ENCODE results near the gene SLC44A3. TPM values are rescaled to one million over a fixed set of nuclear protein-coding genes. Genes with fewer than 3 reads are reported as not detected.
A peak's percentile ranks its signal among the peaks of the same experiment; 100 is the strongest.

Gene SLC44A3, protein sequence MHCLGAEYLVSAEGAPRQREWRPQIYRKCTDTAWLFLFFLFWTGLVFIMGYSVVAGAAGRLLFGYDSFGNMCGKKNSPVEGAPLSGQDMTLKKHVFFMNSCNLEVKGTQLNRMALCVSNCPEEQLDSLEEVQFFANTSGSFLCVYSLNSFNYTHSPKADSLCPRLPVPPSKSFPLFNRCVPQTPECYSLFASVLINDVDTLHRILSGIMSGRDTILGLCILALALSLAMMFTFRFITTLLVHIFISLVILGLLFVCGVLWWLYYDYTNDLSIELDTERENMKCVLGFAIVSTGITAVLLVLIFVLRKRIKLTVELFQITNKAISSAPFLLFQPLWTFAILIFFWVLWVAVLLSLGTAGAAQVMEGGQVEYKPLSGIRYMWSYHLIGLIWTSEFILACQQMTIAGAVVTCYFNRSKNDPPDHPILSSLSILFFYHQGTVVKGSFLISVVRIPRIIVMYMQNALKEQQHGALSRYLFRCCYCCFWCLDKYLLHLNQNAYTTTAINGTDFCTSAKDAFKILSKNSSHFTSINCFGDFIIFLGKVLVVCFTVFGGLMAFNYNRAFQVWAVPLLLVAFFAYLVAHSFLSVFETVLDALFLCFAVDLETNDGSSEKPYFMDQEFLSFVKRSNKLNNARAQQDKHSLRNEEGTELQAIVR
- total RNA-seq: 1 to 10 TPM in 1 of 5 experiments, under 1 TPM in 1, not detected in 3; 0.24 to 1.0 TPM
- not detected for polyA plus RNA-seq
- total RNA-seq: not detected

DNA sequence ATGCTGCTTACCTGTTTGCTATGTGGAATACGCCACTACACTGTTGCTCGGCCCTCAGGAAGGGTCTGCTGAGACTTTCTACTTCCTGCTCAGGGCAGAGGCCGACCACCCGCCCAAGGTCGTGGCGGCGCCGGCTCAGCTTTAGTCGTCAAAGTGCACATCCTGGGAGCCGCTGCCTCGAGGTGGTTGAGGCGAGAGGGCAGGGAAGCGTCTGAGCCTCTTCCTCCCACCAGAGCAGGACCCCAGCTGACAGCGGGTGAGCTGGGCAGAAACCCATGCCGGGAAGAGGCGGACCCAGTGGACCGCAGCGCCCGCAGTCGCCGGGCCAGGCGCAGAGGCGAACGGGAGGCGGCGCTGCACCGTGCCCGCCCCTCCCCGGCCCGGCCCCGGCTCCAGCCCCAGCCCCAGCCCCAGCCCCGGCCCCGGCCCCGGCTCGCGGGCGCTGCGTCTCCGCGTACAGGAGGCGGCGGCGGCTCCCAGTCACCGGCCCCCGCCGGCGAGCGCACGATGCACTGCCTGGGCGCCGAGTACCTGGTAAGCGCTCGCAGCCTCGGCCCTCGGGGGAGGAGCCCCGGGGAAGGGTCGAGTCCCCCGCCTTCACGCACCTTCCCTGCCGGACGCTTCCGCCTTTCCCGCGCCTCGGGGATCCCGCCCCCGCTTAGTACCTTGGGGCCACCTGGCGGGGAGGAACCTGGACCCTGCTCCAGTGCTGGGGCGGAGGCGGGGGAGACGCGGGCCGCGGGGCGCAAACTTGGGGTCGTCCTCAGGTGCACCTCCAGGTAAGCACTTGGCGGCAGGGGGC, at the start of gene SLC44A3:
SLC44A3 (plus strand) TSS at position 413 of the 802 bp plus-strand sequence; CDS start at position 508, 95 bp downstream.
- H3K27me3 Mint-ChIP-seq: peaks cover 44 to 74% (median 67%) of the 10 kb centered on the region in 5 donors
- no peaks in the 10 kb centered on the region for H3K4me1 ChIP-seq (ENCODE audit: control insufficient read depth in 2 of 2, insufficient read depth in 2 of 2, low read length in 2 of 2)

GRCh38 chr1:94772230-94772641, 47.9 kb upstream of the SLC44A3 start:
- peaks cover 0 to 3% (median 0%) of the 10 kb centered on the region in 11 donors for H3K9me3 Mint-ChIP-seq
- H3K9me3 ChIP-seq (ENCODE audit: control insufficient read depth in 2 of 3, low read length in 3 of 3): no peaks in the 10 kb centered on the region
- peaks cover 0 to 5% (median 0%) of the 10 kb centered on the region in 5 donors for H3K27me3 Mint-ChIP-seq
- H3K27me3 ChIP-seq (ENCODE audit: control insufficient read depth in 2 of 2, insufficient read depth in 2 of 2, low read length in 2 of 2): no peaks in the 10 kb centered on the region
- intact Hi-C loops (cut with micrococcal nuclease): no loop called here
- H3K4me1 Mint-ChIP-seq: peaks cover 0 to 2% (median 0%) of the 10 kb centered on the region in 7 donors
- no peak overlapping the region for H3K4me3 ChIP-seq (ENCODE audit: low read length)
- ATAC-seq (no peak), DNase-seq (no peak)
- H3K4me1 ChIP-seq (ENCODE audit: control insufficient read depth in 2 of 2, insufficient read depth in 2 of 2, low read length in 2 of 2): no peaks in the 10 kb centered on the region
- H3K4me3 Mint-ChIP-seq: no peak overlapping the region
- H3K27ac Mint-ChIP-seq: no peak overlapping the region
- H3K36me3 ChIP-seq (ENCODE audit: control insufficient read depth in 2 of 3, insufficient read depth in 3 of 3, low read length in 3 of 3): no peaks in the 10 kb centered on the region
- no peaks in the 10 kb centered on the region for H3K36me3 Mint-ChIP-seq
- H3K27ac ChIP-seq (ENCODE audit: low read depth, low read length): no peak overlapping the region
- POLR2A ChIA-PET: no interaction called here
- CTCF ChIA-PET: no interaction called here

More for the DNA sequence above, at the start of gene SLC44A3:
- intact Hi-C loops (cut with micrococcal nuclease): no loop called here
- H3K36me3 Mint-ChIP-seq: no peaks in the 10 kb centered on the region
- POLR2A ChIA-PET: no interaction called here
- H3K9me3 Mint-ChIP-seq: peaks cover 0 to 12% (median 1%) of the 10 kb centered on the region in 11 donors
- no peak within 1 kb of the TSS for H3K27ac ChIP-seq (ENCODE audit: low read depth, low read length)
- H3K4me1 Mint-ChIP-seq: peaks cover 0 to 9% (median 0%) of the 10 kb centered on the region in 7 donors
- no peak within 1 kb of the TSS for H3K27ac Mint-ChIP-seq
- CTCF ChIA-PET: no interaction called here
- H3K9me3 ChIP-seq (ENCODE audit: control insufficient read depth in 2 of 3, low read length in 3 of 3): no peaks in the 10 kb centered on the region
- peaks cover 3 to 5% of the 10 kb centered on the region in 2 donors for H3K27me3 ChIP-seq (ENCODE audit: control insufficient read depth in 2 of 2, insufficient read depth in 2 of 2, low read length in 2 of 2)
- H3K4me3 ChIP-seq (ENCODE audit: low read length): no peak within 1 kb of the TSS
- H3K4me3 Mint-ChIP-seq: peak within 1 kb of the TSS; percentile 36 to 73 (median 66)
- H3K36me3 ChIP-seq (ENCODE audit: control insufficient read depth in 2 of 3, insufficient read depth in 3 of 3, low read length in 3 of 3): no peaks in the 10 kb centered on the region
- ATAC-seq (peak; percentile 70), DNase-seq (peak in 1 of 9 donors; percentile 27)

- peaks cover 0 to 3% (median 0%) of the 10 kb centered on the region in 11 donors for H3K9me3 Mint-ChIP-seq
- H3K27me3 ChIP-seq (ENCODE audit: control insufficient read depth in 2 of 2, insufficient read depth in 2 of 2, low read length in 2 of 2): no peaks in the 10 kb centered on the region
- H3K4me1 ChIP-seq (ENCODE audit: control insufficient read depth in 2 of 2, insufficient read depth in 2 of 2, low read length in 2 of 2): no peaks in the 10 kb centered on the region
- intact Hi-C loops (cut with micrococcal nuclease): no loop called here
- peaks cover 0 to 5% (median 0%) of the 10 kb centered on the region in 5 donors for H3K27me3 Mint-ChIP-seq
- peaks cover 0 to 2% (median 0%) of the 10 kb centered on the region in 7 donors for H3K4me1 Mint-ChIP-seq
- no peak overlapping the region for H3K4me3 Mint-ChIP-seq
- ChIA-PET POLR2A (no interaction called here), CTCF (no interaction called here)
- H3K9me3 ChIP-seq (ENCODE audit: control insufficient read depth in 2 of 3, low read length in 3 of 3): no peaks in the 10 kb centered on the region
- H3K36me3 ChIP-seq (ENCODE audit: control insufficient read depth in 2 of 3, insufficient read depth in 3 of 3, low read length in 3 of 3): no peaks in the 10 kb centered on the region
- no peak overlapping the region for H3K4me3 ChIP-seq (ENCODE audit: low read length)
- DNase-seq (no peak), ATAC-seq (no peak)
- no peaks in the 10 kb centered on the region for H3K36me3 Mint-ChIP-seq
- H3K27ac Mint-ChIP-seq: no peak overlapping the region
- no peak overlapping the region for H3K27ac ChIP-seq (ENCODE audit: low read depth, low read length)
These were observed 47.3 kb upstream of the SLC44A3 start for GRCh38 chr1:94772845-94773244.

- no peak overlapping the region for H3K27ac ChIP-seq (ENCODE audit: low read depth, low read length)
- no peak overlapping the region for H3K4me3 ChIP-seq (ENCODE audit: low read length)
- ChIA-PET CTCF (no interaction called here), POLR2A (no interaction called here)
- Mint-ChIP-seq H3K36me3 (no peaks in the 10 kb centered on the region), H3K27ac (no peak overlapping the region), H3K4me1 (peaks cover 0 to 2% (median 0%) of the 10 kb centered on the region in 7 donors), H3K4me3 (no peak overlapping the region), H3K27me3 (peaks cover 0 to 5% (median 0%) of the 10 kb centered on the region in 5 donors), H3K9me3 (peaks cover 0 to 3% (median 0%) of the 10 kb centered on the region in 11 donors)
- no peak for DNase-seq
- no peaks in the 10 kb centered on the region for H3K36me3 ChIP-seq (ENCODE audit: control insufficient read depth in 2 of 3, insufficient read depth in 3 of 3, low read length in 3 of 3)
- no peak for ATAC-seq
- no peaks in the 10 kb centered on the region for H3K4me1 ChIP-seq (ENCODE audit: control insufficient read depth in 2 of 2, insufficient read depth in 2 of 2, low read length in 2 of 2)
- no peaks in the 10 kb centered on the region for H3K9me3 ChIP-seq (ENCODE audit: control insufficient read depth in 2 of 3, low read length in 3 of 3)
- intact Hi-C loops (cut with micrococcal nuclease): no loop called here
- no peaks in the 10 kb centered on the region for H3K27me3 ChIP-seq (ENCODE audit: control insufficient read depth in 2 of 2, insufficient read depth in 2 of 2, low read length in 2 of 2)
These were observed 46.8 kb upstream of the SLC44A3 start for GRCh38 chr1:94773296-94773809.

DNA sequence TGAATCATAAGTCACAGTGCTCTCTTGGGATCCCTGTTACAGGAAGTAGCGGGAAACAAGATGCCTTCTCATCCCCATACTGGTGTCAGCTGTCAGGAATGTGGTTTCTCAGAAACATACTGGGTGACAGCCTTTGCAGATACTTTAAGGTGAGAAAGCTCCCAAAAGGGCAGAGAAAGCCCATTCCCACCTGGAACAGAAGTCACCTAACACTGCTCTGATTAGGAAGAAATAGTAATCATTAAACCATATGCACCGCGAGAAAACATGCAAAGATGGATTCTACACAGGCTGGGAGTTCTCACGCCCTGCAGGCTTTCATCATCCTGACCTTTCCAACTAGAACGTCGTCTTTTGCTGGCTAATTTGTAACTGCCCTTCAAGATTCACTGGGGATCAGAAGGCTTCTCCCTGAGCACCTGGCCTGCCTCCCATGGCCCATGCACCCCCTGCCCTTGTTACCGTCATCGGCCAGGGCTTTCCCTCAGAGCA, 46.2 kb upstream of the SLC44A3 start:
- CTCF ChIA-PET: no interaction called here
- no peak overlapping the region for H3K4me3 Mint-ChIP-seq
- Histone ChIP-seq H3K27me3 (ENCODE audit: control insufficient read depth in 2 of 2, insufficient read depth in 2 of 2, low read length in 2 of 2) (no peaks in the 10 kb centered on the region), H3K27ac (ENCODE audit: low read depth, low read length) (no peak overlapping the region), H3K4me1 (ENCODE audit: control insufficient read depth in 2 of 2, insufficient read depth in 2 of 2, low read length in 2 of 2) (no peaks in the 10 kb centered on the region), H3K4me3 (ENCODE audit: low read length) (no peak overlapping the region), H3K36me3 (ENCODE audit: control insufficient read depth in 2 of 3, insufficient read depth in 3 of 3, low read length in 3 of 3) (no peaks in the 10 kb centered on the region), H3K9me3 (ENCODE audit: control insufficient read depth in 2 of 3, low read length in 3 of 3) (no peaks in the 10 kb centered on the region)
- peaks cover under 1 to 3% (median 2%) of the 10 kb centered on the region in 5 donors for H3K27me3 Mint-ChIP-seq
- peaks cover 0 to 2% (median 0%) of the 10 kb centered on the region in 11 donors for H3K9me3 Mint-ChIP-seq
- peaks cover 0 to 2% (median 0%) of the 10 kb centered on the region in 7 donors for H3K4me1 Mint-ChIP-seq
- intact Hi-C loops (cut with micrococcal nuclease): no loop called here
- no peak for DNase-seq
- ATAC-seq: no peak
- H3K27ac Mint-ChIP-seq: peak overlapping the region in 1 of 9 donors; percentile 20
- H3K36me3 Mint-ChIP-seq: no peaks in the 10 kb centered on the region
- POLR2A ChIA-PET: no interaction called here

DNA sequence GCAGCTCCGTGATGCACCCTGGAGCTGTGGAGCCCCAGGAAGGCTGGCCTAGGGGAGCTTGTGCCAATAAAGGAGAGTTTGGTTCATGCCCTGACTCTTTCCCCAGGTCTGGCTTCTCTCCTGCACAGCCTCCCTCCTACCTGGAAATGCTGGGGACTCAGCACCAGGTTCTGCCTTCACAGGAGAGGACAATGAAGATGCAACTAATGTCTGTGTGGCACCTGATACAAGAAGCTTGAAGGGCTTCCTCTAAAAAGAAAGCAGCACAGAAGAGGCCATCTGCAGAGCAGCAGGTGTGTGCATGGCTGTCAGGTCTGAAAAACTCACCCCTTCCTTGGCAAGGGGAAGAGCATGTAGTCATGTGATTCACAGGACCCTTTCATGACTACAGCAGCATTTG, 43.7 kb upstream of the SLC44A3 start:
- intact Hi-C loops (cut with micrococcal nuclease): no loop called here
- Histone ChIP-seq H3K9me3 (ENCODE audit: control insufficient read depth in 2 of 3, low read length in 3 of 3) (no peaks in the 10 kb centered on the region), H3K4me1 (ENCODE audit: control insufficient read depth in 2 of 2, insufficient read depth in 2 of 2, low read length in 2 of 2) (no peaks in the 10 kb centered on the region), H3K27ac (ENCODE audit: low read depth, low read length) (no peak overlapping the region), H3K27me3 (ENCODE audit: control insufficient read depth in 2 of 2, insufficient read depth in 2 of 2, low read length in 2 of 2) (no peaks in the 10 kb centered on the region), H3K4me3 (ENCODE audit: low read length) (no peak overlapping the region), H3K36me3 (ENCODE audit: control insufficient read depth in 2 of 3, insufficient read depth in 3 of 3, low read length in 3 of 3) (no peaks in the 10 kb centered on the region)
- DNase-seq (no peak), ATAC-seq (no peak)
- Mint-ChIP-seq H3K36me3 (no peaks in the 10 kb centered on the region), H3K27ac (no peak overlapping the region), H3K4me3 (no peak overlapping the region), H3K4me1 (peaks cover 0 to 2% (median 0%) of the 10 kb centered on the region in 7 donors), H3K27me3 (peaks cover 9 to 17% (median 11%) of the 10 kb centered on the region in 5 donors), H3K9me3 (no peaks in the 10 kb centered on the region)
- ChIA-PET CTCF (no interaction called here), POLR2A (no interaction called here)

All from naive thymus-derived CD4-positive, alpha-beta T cell (primary cell).